HG03354 (cell line): ENCODE data around the gene ZBP1.

ENCODE experiments used
- ATAC-seq: cut with Tn5 transposase; IDR thresholded peaks from one replicate; pipeline ENCODE4 v1.9.1; 2021; ENCODE audit warnings: mild to moderate bottlenecking; ENCODE audit not compliant: unreplicated experiment, poor library complexity, severe bottlenecking

ZBP1 gene

DNA sequence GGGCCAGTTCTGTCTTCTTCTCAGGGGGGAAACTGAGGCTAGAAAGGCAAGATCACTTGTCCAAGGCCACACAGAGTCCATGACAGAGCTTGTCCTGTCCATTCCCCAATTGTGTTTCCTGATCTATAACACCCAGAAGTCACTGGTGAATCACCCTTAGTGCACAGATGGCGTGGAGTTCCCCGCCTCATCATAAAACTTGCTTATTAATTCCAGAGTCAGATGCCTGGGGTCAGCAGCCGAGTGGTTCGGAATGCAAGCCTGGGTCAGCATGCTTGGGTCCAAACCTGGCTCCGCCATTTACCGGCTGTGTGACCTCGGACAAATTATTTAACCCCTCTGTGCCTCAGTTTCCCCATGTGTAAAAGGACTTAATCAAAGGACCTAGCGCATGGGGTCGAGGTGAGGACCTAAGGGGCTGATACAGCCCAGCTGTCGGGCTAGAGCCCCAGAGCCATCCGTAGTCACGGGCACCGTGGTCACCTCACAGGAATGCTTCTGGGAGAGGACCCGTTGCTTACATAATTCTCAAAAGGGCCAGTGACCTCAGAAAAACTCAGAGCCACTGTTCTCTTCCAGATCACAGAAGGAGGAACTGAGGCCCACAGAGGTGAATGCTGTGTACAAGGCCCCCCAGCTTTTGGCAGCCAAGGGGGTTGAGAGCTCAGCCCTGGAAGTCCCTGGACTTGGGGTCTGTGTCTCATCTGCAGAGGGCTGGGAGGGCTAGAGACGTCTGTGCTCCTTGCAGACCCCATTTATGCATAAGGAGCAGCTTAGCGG is 1.4 kb upstream of the ZBP1 start:
- ATAC-seq, result no peak

DNA sequence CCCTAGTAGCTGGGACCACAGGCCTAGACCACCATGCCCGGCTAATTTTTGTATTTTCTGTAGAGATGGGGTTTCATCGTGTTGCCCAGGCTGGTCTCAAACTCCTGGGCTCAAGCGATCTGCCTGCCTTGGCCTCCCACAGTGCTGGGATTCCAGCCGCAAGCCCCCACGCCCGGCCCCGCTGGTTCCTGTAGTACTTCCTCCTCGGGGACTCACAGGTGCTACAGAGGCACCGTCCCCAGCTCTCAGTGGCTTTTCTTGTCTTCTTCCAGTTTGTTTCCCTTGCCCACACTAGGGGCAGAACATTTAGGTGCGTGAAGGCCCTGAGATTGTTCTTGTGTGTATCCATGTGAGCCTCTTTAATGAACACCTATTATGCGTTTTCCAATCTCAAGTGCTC is 773 bp upstream of the ZBP1 start:
- no peak for ATAC-seq

DNA sequence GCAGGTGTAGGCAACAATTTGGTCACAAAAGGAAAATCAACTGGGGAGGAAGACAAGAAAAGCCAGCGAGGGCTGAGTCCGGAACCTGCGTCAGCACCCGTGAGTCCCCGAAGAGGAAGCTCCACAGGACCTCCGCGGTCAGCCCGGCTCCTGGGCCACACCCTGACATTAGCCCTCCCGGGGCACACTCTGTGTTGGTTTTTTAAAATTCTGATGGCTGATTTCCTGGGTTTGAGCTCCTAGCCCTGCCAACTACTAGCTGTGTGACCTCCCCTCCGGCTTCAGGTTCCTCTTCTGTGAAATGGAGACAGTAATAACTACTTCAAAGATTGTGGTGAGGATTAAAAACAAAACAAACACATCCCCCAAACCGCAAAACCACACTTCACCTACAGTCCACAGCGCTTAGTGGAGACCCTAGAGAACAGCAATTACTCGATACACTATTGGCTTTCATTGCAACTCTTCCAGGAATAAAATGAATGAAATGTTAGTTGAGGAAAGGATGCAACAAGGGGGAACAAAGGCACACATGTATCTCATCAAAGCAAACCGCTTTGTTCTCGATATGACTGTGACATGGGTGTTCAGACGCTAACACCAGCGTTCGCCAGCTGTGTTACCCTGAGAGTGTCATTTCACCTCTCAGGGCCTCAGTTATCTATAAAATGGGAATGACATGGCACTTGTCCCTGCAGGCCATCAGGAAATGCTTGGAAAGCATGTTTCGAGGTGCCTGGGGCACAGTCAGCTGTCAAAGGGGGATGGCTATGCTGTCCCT is 985 bp downstream of the ZBP1 start:
- peak; percentile 64 for ATAC-seq

DNA sequence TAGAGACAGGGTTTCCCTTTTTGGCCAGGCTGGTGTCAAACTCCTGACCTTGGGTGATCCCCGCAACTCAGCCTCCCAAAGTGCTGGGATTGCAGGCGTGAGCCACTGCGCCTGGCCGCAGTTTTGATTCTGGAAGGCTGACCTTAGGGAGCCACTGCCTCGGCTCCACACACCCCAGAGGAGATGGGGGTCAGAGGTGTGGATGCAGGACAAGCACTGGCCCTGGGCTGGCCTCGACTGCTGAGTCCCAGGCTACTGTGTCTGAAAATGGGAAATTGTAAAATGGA is 1.5 kb downstream of the ZBP1 start:
- no peak for ATAC-seq

DNA sequence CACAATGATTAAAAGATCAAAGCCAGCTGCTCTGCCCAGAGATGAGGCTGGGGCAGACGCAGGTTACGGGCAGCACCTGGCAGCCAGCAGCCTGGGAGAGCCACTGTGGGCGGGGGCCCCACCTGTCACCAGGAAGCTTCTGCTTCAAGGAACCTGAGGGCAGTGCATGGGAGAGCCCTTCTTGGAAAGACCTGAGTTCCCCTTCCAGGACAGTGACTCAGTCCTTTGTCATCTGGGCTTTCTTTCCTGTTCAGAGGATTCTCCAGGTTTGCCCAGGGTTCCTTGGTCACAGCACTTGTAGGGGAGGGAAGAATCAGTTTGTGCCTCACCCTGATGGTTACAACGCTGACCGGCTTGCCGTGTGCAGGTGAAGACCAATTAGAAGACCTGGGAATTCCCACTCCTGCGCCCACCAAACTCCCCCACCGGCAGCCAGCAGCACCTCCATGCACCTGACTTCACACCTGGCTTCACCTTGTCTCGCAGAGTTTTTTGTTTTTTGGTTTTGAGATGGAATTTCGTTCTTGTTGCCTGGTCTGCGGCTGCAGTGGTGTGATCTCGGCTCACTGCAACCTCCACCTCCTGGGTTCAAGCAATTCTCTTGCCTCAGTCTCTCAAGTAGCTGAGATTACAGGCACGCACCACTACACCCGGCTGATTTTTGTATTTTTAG is 2.0 kb downstream of the ZBP1 start:
- no peak for ATAC-seq

DNA sequence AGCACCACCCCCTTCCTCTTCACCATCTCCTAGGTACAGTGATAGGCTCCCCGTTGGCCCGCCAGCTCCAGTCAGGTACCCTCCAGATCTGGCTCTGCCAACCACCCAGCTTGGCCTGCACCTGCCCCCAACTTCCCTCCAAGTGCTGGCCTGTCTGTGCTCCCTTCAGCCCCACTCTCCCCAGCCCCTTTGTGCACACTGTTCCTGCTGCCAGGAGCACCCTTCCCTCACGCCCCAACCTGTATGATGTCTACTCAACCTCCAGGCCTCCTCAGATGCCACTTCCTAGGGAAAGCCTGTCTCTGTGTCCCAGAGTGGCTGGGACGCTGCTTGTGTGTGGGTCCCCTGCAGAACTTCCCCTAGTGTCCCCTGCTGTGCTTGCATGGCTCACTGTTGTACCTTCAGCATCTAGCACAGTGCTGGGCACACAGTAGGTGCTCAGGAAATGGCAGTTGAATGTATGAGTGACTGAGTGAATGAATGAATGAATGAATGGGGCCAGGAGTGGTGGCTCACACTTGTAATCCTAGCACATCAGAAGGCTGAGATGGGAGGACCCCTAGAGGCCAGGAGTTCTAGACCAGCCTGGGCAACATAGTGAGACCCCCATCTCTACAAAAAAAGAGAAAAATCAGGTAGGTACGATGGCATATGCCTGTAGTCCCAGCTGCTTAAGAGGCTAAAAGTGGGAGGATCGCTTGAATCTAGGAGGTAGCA is 3.0 kb downstream of the ZBP1 start:
- no peak for ATAC-seq

DNA sequence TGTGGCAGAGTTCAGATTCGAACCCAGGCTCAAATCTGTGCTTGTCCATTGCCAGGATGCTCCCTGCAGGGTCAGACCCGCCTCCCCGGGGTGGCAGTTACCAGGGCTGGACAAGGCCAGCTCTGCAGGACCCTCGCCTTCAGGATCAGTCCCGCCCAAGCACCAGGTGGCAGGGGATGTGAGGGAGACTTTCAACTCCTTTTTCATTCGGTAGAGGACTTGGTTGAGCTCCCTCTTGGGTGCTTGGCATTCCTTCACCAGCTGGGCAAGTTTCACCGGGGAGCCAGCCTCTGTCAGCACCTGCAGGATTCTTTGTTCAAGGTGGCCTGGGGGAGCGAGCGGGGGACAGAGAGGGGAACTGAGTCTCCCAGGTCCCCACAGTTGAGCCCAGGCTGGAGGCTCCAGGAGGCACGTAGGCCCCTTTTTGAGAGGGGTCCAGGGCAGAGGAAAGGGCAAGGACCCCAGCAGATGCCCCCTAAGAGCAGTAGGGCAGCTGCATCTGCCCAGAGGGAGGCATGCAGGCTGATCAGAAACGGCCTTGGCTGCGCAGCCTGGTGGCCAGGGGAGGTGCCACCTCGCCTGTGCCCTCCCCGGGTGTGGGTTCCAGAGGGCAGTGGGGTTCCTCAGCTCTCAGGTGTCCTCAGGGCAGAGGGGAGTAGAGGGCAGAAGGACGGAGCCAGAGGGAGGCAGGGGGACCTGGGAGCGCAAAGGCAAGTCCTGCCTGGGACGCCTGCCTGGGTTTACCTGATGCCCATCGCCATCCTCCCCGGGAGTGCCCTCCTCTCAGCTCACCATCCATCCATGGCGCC is 3.9 kb downstream of the ZBP1 start:
- ATAC-seq, result no peak

DNA sequence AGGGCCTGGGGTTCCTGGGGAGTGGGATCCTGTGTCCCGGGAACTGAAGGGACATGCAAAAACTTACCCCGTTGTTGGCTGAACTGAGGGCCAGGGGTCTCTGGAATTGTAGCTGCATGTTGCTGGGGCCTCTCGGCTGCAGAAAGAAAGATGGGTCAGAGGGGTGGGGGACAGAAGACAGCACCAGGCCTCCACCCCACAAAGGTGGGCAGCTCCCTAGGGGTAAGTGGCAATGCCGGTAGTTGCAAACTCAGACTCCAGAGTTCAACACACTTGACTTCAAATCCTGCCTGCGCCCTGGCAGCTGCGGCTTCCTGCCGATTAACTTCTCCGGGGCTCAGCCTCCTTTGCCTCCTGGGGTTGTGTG is 4.8 kb downstream of the ZBP1 start:
- ATAC-seq, result no peak

DNA sequence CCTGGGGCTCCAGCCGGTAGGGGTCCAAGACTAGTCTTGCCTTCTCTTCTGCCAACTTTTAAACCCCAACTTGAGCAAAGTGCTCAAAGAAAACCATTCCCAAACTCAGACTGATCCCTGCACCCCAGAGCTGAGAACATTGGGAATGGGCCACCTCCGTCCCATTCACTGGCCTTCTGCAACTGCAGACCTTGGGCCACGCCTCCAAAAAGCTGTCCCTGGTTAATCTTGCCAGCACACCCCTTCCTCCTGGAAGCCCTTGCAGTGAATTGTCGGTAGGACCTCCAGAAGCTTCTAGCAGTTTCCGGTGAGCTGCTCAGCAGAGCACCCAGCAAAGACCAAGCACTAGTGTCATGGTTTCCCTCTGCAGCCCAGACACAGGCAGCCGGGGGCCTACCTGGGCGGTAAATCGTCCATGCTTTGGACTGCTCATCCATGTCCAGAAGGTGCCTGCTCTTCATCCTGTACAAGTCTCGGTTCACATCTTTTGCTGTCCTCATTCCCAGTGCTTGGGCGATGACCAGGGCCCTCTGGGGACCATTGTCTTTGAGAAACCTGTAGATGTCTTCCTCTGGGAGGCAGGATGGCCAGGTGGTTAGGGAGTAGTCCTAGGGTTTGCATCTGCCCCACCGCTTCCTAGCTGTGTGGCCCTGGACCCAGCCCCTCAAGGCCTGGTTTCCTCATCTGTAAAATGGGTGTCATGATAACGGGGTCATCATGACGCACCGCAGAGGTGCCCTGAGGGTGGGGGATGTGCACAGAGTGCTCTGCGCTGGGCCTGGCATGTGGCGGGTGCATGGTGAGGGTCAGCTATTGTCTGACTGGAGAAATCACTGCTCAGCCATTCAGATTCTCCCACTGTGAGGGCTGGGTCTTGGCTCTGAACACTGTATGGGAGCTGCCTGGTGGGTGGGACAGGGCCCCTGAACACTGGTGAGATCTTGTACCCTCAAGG is 5.5 kb downstream of the ZBP1 start:
- ATAC-seq, result no peak

DNA sequence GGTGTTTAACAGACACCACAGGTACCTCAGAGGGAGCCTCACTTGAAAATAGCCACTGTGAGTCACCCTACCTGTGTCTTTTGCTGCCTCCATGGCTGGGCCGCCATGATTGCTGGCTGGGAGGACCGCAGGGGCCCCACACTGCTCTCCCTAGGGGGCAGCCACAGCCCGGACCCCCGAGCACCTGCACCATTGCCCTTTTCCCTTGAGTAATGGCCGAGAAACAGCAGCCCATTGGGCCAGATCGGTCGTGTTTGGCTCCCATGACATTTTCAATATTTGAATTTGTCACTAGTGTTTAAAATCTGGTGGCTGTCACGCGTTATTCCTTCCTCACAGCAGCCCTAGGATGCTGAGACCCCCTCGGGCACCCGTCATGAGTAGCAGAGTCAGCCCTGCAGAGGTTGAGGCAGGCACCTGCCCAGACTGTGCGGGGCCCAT is 6.7 kb downstream of the ZBP1 start:
- no peak for ATAC-seq

DNA sequence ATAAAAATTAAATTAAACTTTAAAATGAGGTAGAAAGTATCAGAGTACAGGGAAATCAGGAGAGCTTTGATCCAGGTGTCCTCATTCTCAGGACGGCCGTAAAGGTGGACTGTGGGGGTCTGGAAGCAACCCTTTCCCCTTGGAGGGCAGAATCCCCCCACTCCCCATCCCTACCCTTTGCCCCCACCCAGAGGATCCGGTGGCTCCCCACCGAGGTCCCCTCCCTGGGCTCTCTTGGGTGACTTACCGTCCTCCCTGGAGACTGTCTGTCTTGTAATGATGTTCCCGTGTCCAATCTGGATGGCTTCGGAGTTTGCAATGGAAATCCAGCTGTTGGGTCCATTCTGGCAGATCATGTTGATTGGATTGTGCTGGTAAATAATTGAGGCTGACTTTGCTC is 7.3 kb downstream of the ZBP1 start:
- no peak for ATAC-seq

DNA sequence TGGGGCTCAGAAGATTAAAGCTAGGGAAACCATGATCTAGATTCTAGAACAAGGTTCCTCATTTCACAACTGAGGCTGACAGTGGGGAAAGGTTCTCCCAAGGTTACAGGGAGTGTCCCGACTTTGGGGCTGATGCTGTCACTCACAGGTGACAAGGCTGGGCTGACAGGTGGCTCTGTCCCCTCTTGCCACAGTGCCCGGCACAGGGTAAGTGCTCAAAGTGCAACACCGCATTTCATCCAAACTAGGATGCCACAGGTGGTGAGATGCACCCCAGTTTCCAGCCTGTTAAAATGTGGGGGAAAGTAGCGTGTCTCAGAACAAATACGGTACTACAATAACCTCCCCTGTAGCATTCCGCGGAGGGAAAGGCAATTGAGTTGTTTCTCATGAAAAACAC is 7.8 kb downstream of the ZBP1 start:
- ATAC-seq, result no peak

DNA sequence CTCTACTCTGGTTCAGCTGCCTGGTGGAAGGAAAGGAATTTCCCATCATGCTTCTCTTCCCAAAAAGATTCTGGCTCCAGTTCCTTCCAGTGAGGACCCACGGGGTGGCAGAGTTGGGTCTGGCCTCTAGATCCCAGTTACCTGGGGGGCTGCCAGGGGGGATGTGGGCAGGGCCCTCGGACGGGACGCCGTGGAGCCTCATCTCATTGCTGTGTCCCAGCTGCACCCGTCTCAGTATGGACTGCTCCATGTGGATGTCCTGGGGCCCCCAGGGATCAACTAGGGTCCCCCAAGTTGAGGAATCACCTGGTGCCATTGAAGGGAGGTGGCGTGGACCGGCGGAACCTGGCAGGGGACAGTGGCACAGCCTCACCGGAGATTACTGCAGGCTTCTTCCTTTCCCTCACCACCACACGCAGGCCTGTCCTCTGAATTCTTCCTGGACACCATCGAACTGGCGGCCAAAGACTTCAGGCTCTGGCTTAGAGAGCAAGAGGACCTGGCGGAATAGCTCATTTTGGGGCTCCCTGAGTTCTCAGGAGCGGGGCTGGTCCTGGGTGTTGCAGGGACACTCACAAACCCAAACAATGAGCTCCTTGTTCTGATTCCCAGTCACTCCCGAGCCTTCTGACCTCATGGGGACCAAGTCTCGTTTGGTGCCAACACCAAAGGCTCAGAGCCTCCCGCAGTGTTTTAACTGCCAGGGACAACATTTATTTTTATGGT is 8.5 kb downstream of the ZBP1 start:
- ATAC-seq, result no peak

DNA sequence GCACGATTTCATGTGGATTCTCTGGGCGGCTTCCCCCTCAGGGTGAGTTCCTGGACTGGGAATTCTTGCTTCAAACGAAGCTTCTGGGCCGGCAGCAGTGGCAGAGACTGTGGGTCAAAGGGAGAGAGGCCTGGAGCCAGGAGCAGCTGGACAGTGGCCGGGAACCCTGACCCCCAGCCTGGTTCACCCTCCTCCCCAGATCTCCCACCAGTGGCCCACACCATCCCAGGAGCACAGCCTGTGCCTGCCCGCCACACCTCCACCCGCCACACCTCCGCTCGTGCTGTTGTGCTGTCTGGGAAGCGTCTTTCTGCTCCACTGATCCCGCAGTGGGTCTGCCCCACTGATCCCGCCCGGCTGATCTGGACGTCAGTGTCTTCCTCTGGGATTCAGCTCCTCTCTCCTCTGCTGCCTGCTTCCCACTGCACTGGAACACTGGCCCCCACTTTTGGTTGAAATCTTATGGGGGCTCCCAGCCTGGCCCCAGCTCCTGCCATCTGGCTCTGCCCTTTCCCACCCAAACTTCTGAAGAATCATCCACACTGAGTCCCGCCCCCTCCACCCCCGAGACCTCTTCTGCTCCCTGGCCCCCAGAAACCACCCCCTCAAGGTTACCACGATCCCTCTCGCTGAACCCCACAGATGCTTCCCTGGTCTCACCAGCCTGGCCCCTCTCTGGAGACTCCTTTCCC is 9.8 kb downstream of the ZBP1 start:
- no peak for ATAC-seq

DNA sequence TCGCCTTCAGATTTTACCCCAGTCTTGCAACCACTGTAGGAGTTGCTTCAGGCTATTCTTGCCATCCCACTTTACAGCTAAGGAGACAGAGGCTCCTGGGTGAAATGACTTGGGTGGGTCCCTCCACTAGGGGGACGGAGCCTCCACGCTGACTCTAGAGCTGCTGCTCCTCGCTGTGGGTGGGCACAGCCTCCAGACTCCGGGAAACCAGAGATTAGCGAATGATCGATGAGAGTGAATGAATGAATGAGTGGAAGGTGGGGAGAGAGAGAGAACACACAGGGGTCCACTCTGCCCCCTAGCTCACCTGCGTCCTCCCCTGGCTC is 10.4 kb downstream of the ZBP1 start:
- no peak for ATAC-seq

DNA sequence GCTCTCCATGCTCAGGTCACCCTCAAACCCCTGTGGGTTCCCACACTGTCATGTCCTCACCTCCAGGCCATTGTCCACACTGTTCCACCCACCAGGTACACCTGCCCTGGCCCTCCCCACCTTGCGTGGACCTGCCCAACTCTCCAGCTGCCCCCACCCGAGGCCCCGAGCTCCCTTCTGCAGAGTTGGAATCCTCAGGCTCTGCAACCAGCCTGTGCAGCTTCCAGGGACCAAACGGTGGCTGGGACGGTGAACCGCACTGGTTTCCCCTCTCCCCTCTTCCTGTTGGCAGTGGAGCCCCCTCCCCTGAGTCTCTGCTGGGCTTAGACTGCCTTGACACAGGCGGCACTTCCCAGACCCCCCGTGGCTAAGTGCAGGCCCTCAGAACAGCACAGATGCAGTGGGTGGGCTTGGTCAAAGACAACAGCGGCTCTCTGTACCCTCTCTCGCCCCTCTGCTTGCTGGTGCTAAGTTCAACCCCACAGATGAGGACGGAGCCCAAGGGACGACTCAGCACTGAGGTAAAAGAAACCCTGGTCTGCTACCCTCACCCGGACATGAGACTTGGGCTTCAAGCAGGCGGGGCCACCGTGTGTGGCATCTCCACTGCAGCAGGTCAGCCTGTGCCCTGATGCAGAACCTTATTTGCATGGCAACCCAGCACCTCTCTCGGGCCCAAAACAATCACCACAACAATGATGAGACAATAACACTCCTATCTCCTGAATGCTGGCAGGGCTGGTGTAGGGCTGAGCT is 11.0 kb downstream of the ZBP1 start:
- no peak for ATAC-seq

DNA sequence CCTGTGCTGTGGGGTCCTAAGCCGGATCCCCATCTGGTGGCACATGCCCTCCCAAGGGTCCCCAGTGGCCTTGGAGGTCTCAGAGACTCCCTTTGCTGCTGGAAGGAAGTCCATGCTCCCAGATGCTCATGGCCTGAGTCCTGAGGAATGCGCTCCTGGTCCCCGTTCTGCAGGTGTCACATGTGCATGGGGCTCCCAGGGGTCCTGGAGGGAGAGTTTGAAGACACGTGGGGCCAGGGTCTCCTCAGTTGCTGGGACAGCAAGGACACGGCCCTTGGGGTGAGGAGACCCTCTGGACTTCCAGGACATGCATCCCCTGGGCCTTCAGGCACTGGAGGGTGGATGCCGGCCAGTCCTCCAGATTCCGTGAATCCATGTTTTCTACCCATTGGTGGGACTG is 11.7 kb downstream of the ZBP1 start:
- no peak for ATAC-seq
